Breast epithelium (tissue), 4 donors: Measurements from ENCODE around the gene SLF2. TPM values are rescaled to one million over a fixed set of nuclear protein-coding genes. Genes with fewer than 3 reads are reported as not detected.
A peak's percentile ranks its signal among the peaks of the same experiment; 100 is the strongest.

ENCODE experiments used
- DNase-seq, 2 donors: peaks; one replicate each; pipeline ENCODE4 v3.0.0-alpha.2; 2019; ENCODE audit warnings: low spot score in 2 of 2
- H3K27ac ChIP-seq, 2 donors: fragments of 200-600 bp; sonication (generic) in 1 of 2; one replicate each; pipeline ENCODE4 v1.5.1; 2016 to 2019; ENCODE audit warnings: mild to moderate bottlenecking in 1 of 2
- H3K27me3 ChIP-seq, 2 donors: fragments of 200-600 bp; sonication (generic) in 1 of 2; one replicate each; pipeline versions ENCODE4 v1.5.1 to v1.6.0; 2017 to 2019; ENCODE audit warnings: control low read depth in 1 of 2, mild to moderate bottlenecking in 1 of 2
- H3K36me3 ChIP-seq: fragments of 200-600 bp; one replicate; pipeline ENCODE4 v1.5.1; 2019
- H3K4me1 ChIP-seq, 2 donors: fragments of 200-600 bp; sonication (generic); one replicate each; pipeline ENCODE4 v1.5.1; 2016 to 2019; ENCODE audit warnings: control low read depth in 1 of 2
- H3K4me3 ChIP-seq, 3 donors: fragments of 200-600 bp; sonication (generic); 1 replicate in 2 of 3; 2 replicates in 1 of 3; pipeline ENCODE4 v1.5.1; 2016 to 2019; ENCODE audit warnings: mild to moderate bottlenecking in 3 of 3, moderate library complexity in 2 of 3
- H3K9me3 ChIP-seq, 2 donors: fragments of 200-600 bp; sonication (generic) in 1 of 2; one replicate each; pipeline ENCODE4 v1.5.1; 2016 to 2019; ENCODE audit warnings: control low read depth in 1 of 2
- CTCF ChIP-seq, 3 donors: fragments of 450-650 bp; IDR thresholded peaks; one replicate each; pipeline ENCODE4 v1.5.1; 2016 to 2017; ENCODE audit warnings: antibody characterized with exemption in 3 of 3, mild to moderate bottlenecking in 3 of 3, moderate library complexity in 3 of 3
- POLR2A ChIP-seq: fragments of 450-650 bp; IDR thresholded peaks from one replicate; pipeline ENCODE4 v1.6.1; 2016; ENCODE audit warnings: antibody characterized with exemption, mild to moderate bottlenecking, moderate library complexity
- POLR2AphosphoS5 ChIP-seq, 3 donors: sonication (generic); formaldehyde crosslinking; IDR thresholded peaks; one replicate each; pipeline ENCODE4 v1.6.1; 2017; ENCODE audit warnings: antibody characterized with exemption in 3 of 3
- intact Hi-C: fragments of 100-400 bp; cut with DNase I; formaldehyde crosslinking; loops from one replicate; pipeline ENCODE4 v1.15.1; 2023; ENCODE audit warnings: low total_unique reads
- total RNA-seq, 3 donors: library from RNA; depleted of rRNA; stranded (reverse); fragments of >200 nt; gene quantifications; one replicate each; pipeline ENCODE4 v1.1.0, GENCODE V29; 2016

SLF2 gene
- total RNA-seq, 3 donors from 2014 or later = 24.8 to 34.2 (median 31.8) TPM

- no peaks in the 10 kb centered on the region for H3K4me1 ChIP-seq
- H3K9me3 ChIP-seq = no peaks in the 10 kb centered on the region
- no peaks in the 10 kb centered on the region for H3K36me3 ChIP-seq
- DNase-seq = peak in 1 of 2 donors; percentile 7
- peaks cover 0 to 23% of the 10 kb centered on the region in 2 donors for H3K27me3 ChIP-seq
- intact Hi-C loops = no loop called here
- no peak overlapping the region for H3K27ac ChIP-seq
- TF ChIP-seq POLR2A = no peak
- no peak for TF ChIP-seq CTCF (IDR thresholded peaks at IDR 0.05)
- TF ChIP-seq POLR2AphosphoS5 (IDR thresholded peaks at IDR 0.05) = no peak
- no peak overlapping the region for H3K4me3 ChIP-seq
Measured at GRCh38 chr10:100875484-100876166, 37.1 kb upstream of the SLF2 start.

GRCh38 chr10:100876585-100877460 is 35.9 kb upstream of the SLF2 start:
- no peak overlapping the region for H3K4me3 ChIP-seq
- intact Hi-C loops = no loop called here
- H3K9me3 ChIP-seq = no peaks in the 10 kb centered on the region
- TF ChIP-seq POLR2AphosphoS5 (IDR thresholded peaks at IDR 0.05) = no peak
- TF ChIP-seq POLR2A = no peak
- no peak for TF ChIP-seq CTCF (IDR thresholded peaks at IDR 0.05)
- DNase-seq = no peak
- H3K27ac ChIP-seq = no peak overlapping the region
- no peaks in the 10 kb centered on the region for H3K4me1 ChIP-seq
- H3K27me3 ChIP-seq = peaks cover 0 to 23% of the 10 kb centered on the region in 2 donors
- no peaks in the 10 kb centered on the region for H3K36me3 ChIP-seq

GRCh38 chr10:100877461-100877850 is 35.3 kb upstream of the SLF2 start:
- H3K27me3 ChIP-seq = peaks cover 0 to 23% of the 10 kb centered on the region in 2 donors
- no peak for TF ChIP-seq POLR2A
- H3K4me3 ChIP-seq = no peak overlapping the region
- no peak overlapping the region for H3K27ac ChIP-seq
- intact Hi-C loops = no loop called here
- no peaks in the 10 kb centered on the region for H3K9me3 ChIP-seq
- no peaks in the 10 kb centered on the region for H3K36me3 ChIP-seq
- no peak for DNase-seq
- no peaks in the 10 kb centered on the region for H3K4me1 ChIP-seq

- intact Hi-C loops = no loop called here
- H3K9me3 ChIP-seq = no peaks in the 10 kb centered on the region
- no peaks in the 10 kb centered on the region for H3K4me1 ChIP-seq
- no peak for DNase-seq
- H3K36me3 ChIP-seq = no peaks in the 10 kb centered on the region
- TF ChIP-seq POLR2A (no peak), POLR2AphosphoS5 (IDR thresholded peaks at IDR 0.05) (no peak), CTCF (IDR thresholded peaks at IDR 0.05) (peak in 2 of 3 donors; percentile 54 to 69)
- H3K27me3 ChIP-seq = peaks cover 0 to 17% of the 10 kb centered on the region in 2 donors
- no peak overlapping the region for H3K4me3 ChIP-seq
- no peak overlapping the region for H3K27ac ChIP-seq
Measured at GRCh38 chr10:100878291-100878910, 34.4 kb upstream of the SLF2 start.

GRCh38 chr10:100879741-100880360 is 32.9 kb upstream of the SLF2 start:
- Histone ChIP-seq H3K27me3 (peaks cover 0 to 9% of the 10 kb centered on the region in 2 donors), H3K4me1 (no peaks in the 10 kb centered on the region), H3K4me3 (no peak overlapping the region), H3K27ac (no peak overlapping the region), H3K9me3 (no peaks in the 10 kb centered on the region), H3K36me3 (no peaks in the 10 kb centered on the region)
- TF ChIP-seq POLR2A (no peak), POLR2AphosphoS5 (IDR thresholded peaks at IDR 0.05) (no peak), CTCF (IDR thresholded peaks at IDR 0.05) (no peak)
- DNase-seq = no peak
- intact Hi-C loops = no loop called here
